Lung (tissue), 12 donors: Measurements from ENCODE around the gene ZNF621. TPM values are rescaled to one million over a fixed set of nuclear protein-coding genes. Genes with fewer than 3 reads are reported as not detected.
A peak's percentile ranks its signal among the peaks of the same experiment; 100 is the strongest.

ENCODE experiments used
- ATAC-seq: fragments of 200-7000 bp; cut with Tn5 transposase; one replicate; pipeline ENCODE4 v1.9.1; 2020; ENCODE audit warnings: moderate number of reproducible peaks; ENCODE audit not compliant: insufficient read depth, low FRiP score
- DNase-seq, 3 donors: peaks; one replicate each; pipeline ENCODE4 v3.0.0-alpha.2; 2013 to 2017
- H3K27ac ChIP-seq, 2 donors: one replicate each; pipeline ENCODE4 v1.5.1; 2013; ENCODE audit warnings: mild to moderate bottlenecking in 2 of 2, moderate library complexity in 2 of 2, control low read depth in 1 of 2, inconsistent platforms in 1 of 2, low read depth in 1 of 2, low read length in 1 of 2
- H3K27me3 ChIP-seq, 3 donors: one replicate each; pipeline ENCODE4 v1.5.1; 2013; ENCODE audit warnings: low read length in 2 of 3; ENCODE audit not compliant: control insufficient read depth in 3 of 3, insufficient read depth in 3 of 3
- H3K36me3 ChIP-seq, 4 donors: one replicate each; pipeline ENCODE4 v1.5.1; 2013; ENCODE audit warnings: low read length in 4 of 4, mild to moderate bottlenecking in 1 of 4, moderate library complexity in 1 of 4; ENCODE audit not compliant: control insufficient read depth in 4 of 4, insufficient read depth in 4 of 4
- H3K4me1 ChIP-seq, 5 donors: one replicate each; pipeline ENCODE4 v1.5.1; 2013; ENCODE audit warnings: low read length in 5 of 5, mild to moderate bottlenecking in 2 of 5, moderate library complexity in 1 of 5; ENCODE audit not compliant: control insufficient read depth in 5 of 5, insufficient read depth in 5 of 5
- H3K4me3 ChIP-seq: one replicate; pipeline ENCODE4 v1.5.1; 2013; ENCODE audit warnings: mild to moderate bottlenecking, control low read depth, moderate library complexity
- H3K9ac ChIP-seq, 2 donors: one replicate each; pipeline ENCODE4 v1.5.1; 2013; ENCODE audit warnings: low read length in 2 of 2, control low read depth in 1 of 2; ENCODE audit not compliant: insufficient read depth in 1 of 2
- H3K9me3 ChIP-seq, 4 donors: one replicate each; pipeline ENCODE4 v1.5.1; 2013; ENCODE audit warnings: low read length in 3 of 4, mild to moderate bottlenecking in 1 of 4, moderate library complexity in 1 of 4; ENCODE audit not compliant: control insufficient read depth in 4 of 4, insufficient read depth in 3 of 4
- CTCF ChIP-seq: IDR thresholded peaks from 2 replicates; pipeline ENCODE4 v1.5.1; 2012; ENCODE audit warnings: mild to moderate bottlenecking; ENCODE audit errors: control extremely low read depth, extremely low read depth
- WGBS, 2 donors: extraction: QIAGEN DNeasy Blood & Tissue Kit; methylation state at CpG; one replicate each; pipeline ENCODE4 v1.1.7; 2013; 5-methylcytosine and 5-hydroxymethylcytosine counted together
- polyA plus RNA-seq, 2 donors: library from polyadenylated mRNA; stranded (reverse); fragments of 200-250 nt; gene quantifications; one replicate each; pipeline ENCODE4 v1.2.1, GENCODE V29; 2013
- total RNA-seq, 2 donors: library from RNA; depleted of rRNA in 1 of 2; stranded (reverse); fragments of >200 nt in 1 of 2; gene quantifications; one replicate each; pipeline ENCODE4 v1.2.1, GENCODE V29; 2014 to 2021
- donor health status: control.
- donor health status: control.
- donor health status: Bipolar disorder and iron deficiency.
- donor health status: healthy.
- donor health status: DM: yes; HTN: yes; CAD: no.

The ZNF621 gene
- total and polyA plus RNA-seq, 4 donors: 7.7 to 25.4 (median 18.7) TPM

- no peak for TF ChIP-seq CTCF
- ATAC-seq: peak; percentile 75
- Histone ChIP-seq H3K36me3 (peaks cover 0 to 1% (median 0%) of the 10 kb centered on the region in 4 donors), H3K27ac (peak within 1 kb of the TSS; percentile 89 to 94), H3K4me3 (peak within 1 kb of the TSS; percentile 76), H3K4me1 (peaks cover 0 to 11% (median 7%) of the 10 kb centered on the region in 5 donors), H3K27me3 (no peaks in the 10 kb centered on the region), H3K9me3 (no peaks in the 10 kb centered on the region), H3K9ac (peak within 1 kb of the TSS; percentile 55 to 82)
- DNase-seq: peak; percentile 87 to 91 (median 88)
- WGBS, 2 donors: 6 to 8% methylated on average over 44 of the region's 44 CpGs
Observed at GRCh38 chr3:40505599-40506462, 18.9 kb upstream of the ZNF621 start, which contains the start of gene ZNF620. Gene ZNF620, plus strand, starts transcription at chr3:40506039. Its CDS starts 314 bp downstream, at chr3:40506353.

GRCh38 chr3:40511031-40511718 is 13.6 kb upstream of the ZNF621 start:
- H3K9ac ChIP-seq: no peak overlapping the region
- H3K4me1 ChIP-seq: peaks cover 0 to 5% (median 0%) of the 10 kb centered on the region in 5 donors
- no peak for TF ChIP-seq CTCF
- no peak for ATAC-seq
- H3K4me3 ChIP-seq: no peak overlapping the region
- H3K9me3 ChIP-seq: no peaks in the 10 kb centered on the region
- peaks cover 0 to 7% (median 3%) of the 10 kb centered on the region in 4 donors for H3K36me3 ChIP-seq
- no peak for DNase-seq
- no peaks in the 10 kb centered on the region for H3K27me3 ChIP-seq
- WGBS, 2 donors: 97 to 100% methylated on average over 1 of the region's 1 CpG
- no peak overlapping the region for H3K27ac ChIP-seq

- WGBS, 2 donors: 96 to 99% methylated on average over 5 of the region's 5 CpGs
- Histone ChIP-seq H3K9me3 (no peaks in the 10 kb centered on the region), H3K36me3 (peaks cover 0 to 14% (median 6%) of the 10 kb centered on the region in 4 donors), H3K27ac (no peak overlapping the region), H3K27me3 (no peaks in the 10 kb centered on the region), H3K4me3 (no peak overlapping the region), H3K4me1 (no peaks in the 10 kb centered on the region), H3K9ac (no peak overlapping the region)
- TF ChIP-seq CTCF: no peak
- no peak for ATAC-seq
- DNase-seq: no peak
Observed at GRCh38 chr3:40516201-40516600, 8.6 kb upstream of the ZNF621 start.
